Kidney glomerular epithelial cell (primary cell): ENCODE data around the gene ANK3.

Source experiments
- DNase-seq: peaks from one replicate; lab custom pipeline; 2025; lab: John Stamatoyannopoulos, UW

ANK3 gene

DNA sequence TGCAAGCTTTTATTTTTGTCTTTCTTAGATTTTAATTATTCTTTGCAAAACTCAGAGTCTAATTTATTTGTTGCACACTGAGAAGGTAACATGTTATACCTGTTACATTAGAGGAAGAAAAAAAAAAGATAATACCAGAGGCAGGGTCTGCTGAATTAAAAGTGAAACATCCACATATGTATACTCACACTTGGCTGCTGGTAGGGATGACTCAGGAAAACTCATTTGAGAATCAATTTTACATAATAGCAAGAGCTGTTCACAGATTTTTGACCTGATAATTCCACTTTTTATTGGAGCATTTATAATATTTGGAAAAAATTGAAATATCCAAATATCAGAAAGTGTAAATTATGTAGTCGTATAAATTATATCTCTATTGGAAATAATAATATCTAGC, 405.3 kb downstream of the ANK3 start:
- no peak for DNase-seq

DNA sequence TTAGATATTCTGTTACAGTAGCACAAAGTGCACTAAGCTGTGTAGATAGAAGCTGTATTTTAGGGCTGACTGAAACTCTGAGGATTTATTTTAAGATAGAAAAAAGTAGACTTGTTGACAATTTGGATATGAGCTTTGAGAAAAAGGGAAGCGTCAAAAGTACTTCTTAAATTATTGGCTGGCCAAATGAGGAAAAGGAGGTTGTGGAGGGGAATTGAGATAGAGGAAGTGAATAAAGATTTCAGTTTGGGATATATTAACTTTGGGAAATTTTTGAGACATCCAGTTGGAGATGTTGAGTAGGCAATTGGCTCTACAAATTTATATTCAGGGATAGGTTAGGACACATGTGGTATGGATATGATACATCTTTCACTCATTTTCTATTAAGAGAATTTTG, 409.3 kb downstream of the ANK3 start:
- DNase-seq = no peak

DNA sequence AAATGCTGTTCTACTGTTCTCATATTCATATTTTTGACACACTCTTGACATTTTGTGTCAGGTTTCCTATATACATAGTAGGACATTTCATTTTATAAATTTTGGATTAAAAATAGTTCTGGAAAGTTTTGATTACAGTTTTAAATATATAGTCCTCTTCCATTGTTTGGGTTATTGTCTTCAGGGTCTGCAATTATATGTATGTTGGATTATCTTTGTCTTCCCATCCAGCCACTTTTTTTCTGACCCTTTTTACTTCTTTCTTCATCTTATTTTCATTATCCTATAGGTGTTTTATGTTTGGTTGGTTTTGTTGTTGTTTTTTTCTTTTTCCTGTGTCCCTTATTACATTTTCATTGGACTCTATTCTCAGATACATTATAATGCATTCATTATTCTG, 412.2 kb downstream of the ANK3 start:
- no peak for DNase-seq

DNA sequence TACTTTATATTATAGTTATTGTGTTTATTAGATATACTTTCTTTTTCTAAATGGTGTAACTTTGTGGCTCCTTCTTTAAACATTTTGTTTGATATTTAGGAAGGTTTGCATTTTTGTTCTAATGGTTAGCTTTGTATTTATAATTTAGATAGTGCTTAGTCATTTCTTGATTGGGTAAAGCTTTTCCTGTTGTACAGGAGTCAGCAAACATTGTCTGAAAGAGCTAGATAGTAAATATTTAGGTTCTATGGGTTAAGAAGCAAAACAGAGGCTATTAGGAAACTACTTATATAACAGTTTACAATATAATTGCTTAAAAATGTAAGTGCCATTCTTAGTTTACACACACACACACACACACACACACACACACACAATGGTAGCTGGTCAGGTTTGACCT, 412.8 kb downstream of the ANK3 start:
- DNase-seq = no peak
